ENCODE measurements around the gene MIEF1.

The MIEF1 gene

GRCh38 chr22:39502109-39502788 lies at the start of gene MIEF1:
TSS of gene MIEF1 (plus strand) at chr22:39502290. CDS start at chr22:39511295, 9,005 bp downstream.
- DNase-seq = peak; percentile 86 to 87

- DNase-seq = no peak
Observed at GRCh38 chr22:39452740-39453040, 49.4 kb upstream of the MIEF1 start.

GRCh38 chr22:39453765-39454378 lies 48.2 kb upstream of the MIEF1 start:
- no peak for DNase-seq

- DNase-seq = no peak
Observed at GRCh38 chr22:39454385-39454871, 47.7 kb upstream of the MIEF1 start.

GRCh38 chr22:39456522-39457197 lies 45.4 kb upstream of the MIEF1 start, which contains the start of gene MGAT3:
TSS of gene MGAT3 (plus strand) at chr22:39457012. CDS start at chr22:39487348, 30,336 bp downstream.
- DNase-seq = no peak

- no peak for DNase-seq
Observed at GRCh38 chr22:39457198-39457555, 44.9 kb upstream of the MIEF1 start.

- DNase-seq = no peak
Observed at GRCh38 chr22:39457556-39458443, 44.3 kb upstream of the MIEF1 start.

- no peak for DNase-seq
Observed at GRCh38 chr22:39458444-39459083, 43.5 kb upstream of the MIEF1 start.

GRCh38 chr22:39459681-39460080 lies 42.4 kb upstream of the MIEF1 start:
- DNase-seq = no peak

- no peak for DNase-seq
Observed at GRCh38 chr22:39462443-39463221, 39.5 kb upstream of the MIEF1 start.

- no peak for DNase-seq
Observed at GRCh38 chr22:39463277-39463676, 38.8 kb upstream of the MIEF1 start.

GRCh38 chr22:39463931-39464390 lies 38.1 kb upstream of the MIEF1 start:
- DNase-seq = no peak

GRCh38 chr22:39466228-39467006 lies 35.7 kb upstream of the MIEF1 start:
- no peak for DNase-seq

GRCh38 chr22:39467390-39467895 lies 34.6 kb upstream of the MIEF1 start:
- DNase-seq = no peak

GRCh38 chr22:39468487-39469325 lies 33.4 kb upstream of the MIEF1 start:
- DNase-seq = no peak

- DNase-seq = no peak
Observed at GRCh38 chr22:39469326-39469680, 32.8 kb upstream of the MIEF1 start.

- DNase-seq = no peak
Observed at GRCh38 chr22:39469681-39470450, 32.2 kb upstream of the MIEF1 start.

- DNase-seq = no peak
Observed at GRCh38 chr22:39470451-39471291, 31.4 kb upstream of the MIEF1 start.
